GM04504 (cell line): ENCODE results near the gene SWT1.
"Not testable (repeated sequence)": the region's sequence is repeated elsewhere in the genome, so short reads cannot be mapped to it uniquely, and the experiment has no call there.

Experiments used
- DNase-seq: peaks from one replicate; pipeline ENCODE4 v3.0.0-alpha.2; 2012; ENCODE audit warnings: low read depth

Gene SWT1

DNA sequence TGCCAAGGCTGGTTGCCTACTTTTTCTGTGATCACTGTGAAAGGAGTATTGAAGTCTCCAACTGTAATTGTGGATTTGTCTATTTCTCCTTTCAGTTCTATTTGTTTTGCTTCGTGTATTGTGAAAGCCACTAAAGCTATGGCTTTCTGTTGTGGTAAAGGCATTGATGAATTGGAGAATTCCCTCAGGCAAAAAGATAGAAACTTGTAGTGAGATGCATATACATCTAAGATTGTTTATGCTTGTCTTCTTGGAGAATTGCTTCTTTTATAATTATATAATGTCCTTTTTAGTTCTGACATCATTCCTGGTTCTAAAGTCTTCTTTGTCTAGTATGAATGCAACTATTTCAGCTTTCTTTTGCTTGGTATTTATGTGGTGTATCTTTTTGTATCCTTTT, 36.8 kb downstream of the SWT1 start:
- no peak for DNase-seq

DNA sequence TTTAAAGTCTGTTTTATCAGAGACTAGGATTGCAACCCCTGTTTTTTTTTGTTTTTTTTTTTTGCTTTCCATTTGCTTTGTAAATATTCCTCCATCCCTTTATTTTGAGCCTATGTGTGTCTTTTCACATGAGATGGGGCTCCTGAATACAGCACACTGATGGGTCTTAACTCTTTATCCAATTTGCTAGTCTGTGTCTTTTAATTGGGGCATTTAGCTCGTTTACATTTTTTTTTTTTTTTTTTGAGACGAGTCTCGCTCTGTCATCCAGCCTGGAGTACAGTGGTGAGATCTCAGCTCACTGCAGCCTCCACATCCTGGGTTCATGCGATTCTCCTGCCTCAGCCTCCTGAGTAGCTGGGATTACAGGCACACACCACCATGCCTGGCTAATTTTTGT, 41.7 kb downstream of the SWT1 start:
- not testable (repeated sequence) for DNase-seq

DNA sequence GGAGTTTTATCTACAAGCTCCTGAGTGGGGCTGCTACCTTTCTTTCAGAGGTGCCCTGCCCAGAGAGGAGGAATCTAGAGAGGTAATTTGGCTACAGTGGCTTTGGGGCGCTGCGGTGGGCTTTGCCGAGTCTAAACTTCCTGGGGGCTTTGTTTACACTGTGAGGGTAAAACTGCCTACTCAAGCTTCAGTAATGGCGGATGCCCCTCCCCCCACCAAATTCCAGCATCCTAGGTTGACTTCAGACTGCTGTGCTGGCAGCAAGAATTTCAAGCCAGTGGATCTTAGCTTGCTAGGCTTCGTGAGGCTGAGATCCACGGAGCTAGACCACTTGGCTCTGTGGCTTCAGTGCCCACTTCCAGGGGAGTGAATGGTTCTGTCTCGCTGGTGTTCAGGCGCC, 43.9 kb downstream of the SWT1 start:
- DNase-seq: no peak

DNA sequence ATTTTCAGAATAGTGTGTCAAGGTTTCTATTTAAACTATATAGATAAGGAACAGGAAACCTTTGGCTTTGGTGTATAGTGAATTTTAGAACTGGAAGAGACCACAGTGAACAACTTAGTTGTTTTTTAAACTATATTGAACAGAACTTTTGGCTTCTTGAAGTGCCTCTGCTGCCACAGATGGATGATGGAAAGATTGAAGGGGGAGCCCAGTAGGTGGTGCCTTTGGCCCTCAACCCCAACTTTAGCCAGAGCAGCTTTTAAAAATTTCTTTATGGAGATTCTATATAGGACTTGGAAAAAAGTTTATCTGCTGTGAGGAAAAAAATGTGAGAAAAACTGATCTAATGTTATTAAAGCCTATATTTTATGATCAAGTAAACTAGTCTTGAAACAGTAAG, 50.2 kb downstream of the SWT1 start:
- no peak for DNase-seq

DNA sequence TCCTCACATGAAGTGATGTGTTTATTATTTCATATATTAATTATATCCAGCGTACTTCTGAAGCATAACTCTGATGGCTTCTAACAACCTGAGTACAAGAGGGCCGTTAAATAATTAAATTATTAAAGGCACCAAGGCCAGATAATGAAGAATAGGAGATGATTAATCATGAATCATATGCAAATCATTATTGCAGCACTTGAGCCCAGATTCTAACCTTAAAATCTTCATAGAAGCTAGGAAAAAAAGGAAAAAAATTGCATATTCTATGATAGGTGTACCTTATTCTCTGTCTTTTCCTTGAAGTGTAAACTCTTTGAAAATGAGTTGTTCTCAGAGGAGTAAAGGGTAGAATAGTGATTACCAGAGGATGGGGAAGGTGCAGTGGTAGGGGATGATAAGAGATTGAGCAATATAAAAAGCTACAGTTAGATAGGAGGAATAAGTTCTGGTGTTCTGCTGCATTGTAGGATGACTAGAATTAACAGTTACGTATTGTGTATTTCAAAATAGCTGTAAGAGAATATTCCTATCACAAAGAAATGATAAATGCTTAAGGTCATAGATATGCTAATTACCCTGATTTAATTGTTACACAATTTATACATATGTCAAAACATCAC, 51.1 kb downstream of the SWT1 start:
- DNase-seq: no peak

DNA sequence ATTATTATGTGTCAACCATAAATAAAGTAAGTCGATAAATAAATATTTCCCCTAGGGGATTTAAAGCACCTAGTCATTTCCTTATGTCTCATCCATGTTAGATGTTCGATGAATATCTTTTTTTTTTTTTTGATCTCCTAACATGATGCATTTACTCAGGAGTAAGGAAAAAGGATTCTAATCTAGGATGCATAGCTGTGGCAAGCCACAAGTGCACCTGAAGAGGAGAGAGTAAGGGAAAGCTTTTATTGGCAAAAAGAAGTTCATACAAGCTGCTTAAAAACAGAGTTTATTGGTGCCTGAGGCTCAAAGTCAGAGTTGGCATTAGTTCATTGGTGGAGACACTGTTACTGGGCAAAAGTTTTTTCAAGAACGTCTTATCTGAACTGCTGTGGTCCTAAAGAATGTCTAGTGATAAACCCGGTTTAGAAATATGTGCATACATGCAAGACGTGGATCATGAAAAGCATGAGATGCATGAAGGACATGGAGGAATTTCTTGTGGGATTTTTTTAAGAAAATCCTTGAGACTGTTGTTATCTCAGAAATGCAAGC, 51.7 kb downstream of the SWT1 start:
- DNase-seq: no peak

DNA sequence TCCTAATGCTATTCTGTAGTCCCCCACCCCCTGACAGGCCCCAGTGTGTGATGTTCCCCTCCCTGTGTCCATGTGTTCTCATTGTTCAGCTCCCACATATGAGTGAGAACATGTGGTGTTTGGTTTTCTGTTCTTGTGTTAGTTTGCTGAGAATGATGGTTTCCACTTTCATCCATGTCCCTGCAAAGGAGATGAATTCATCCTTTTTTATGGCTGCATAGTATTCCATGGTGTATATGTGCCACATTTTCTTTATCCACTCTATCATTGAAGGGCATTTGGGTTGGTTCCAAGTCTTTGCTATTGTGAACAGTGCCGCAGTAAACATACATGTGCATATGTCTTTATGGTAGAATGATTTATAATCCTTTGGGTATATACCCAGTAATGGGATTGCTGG, 52.4 kb downstream of the SWT1 start:
- not testable (repeated sequence) for DNase-seq

DNA sequence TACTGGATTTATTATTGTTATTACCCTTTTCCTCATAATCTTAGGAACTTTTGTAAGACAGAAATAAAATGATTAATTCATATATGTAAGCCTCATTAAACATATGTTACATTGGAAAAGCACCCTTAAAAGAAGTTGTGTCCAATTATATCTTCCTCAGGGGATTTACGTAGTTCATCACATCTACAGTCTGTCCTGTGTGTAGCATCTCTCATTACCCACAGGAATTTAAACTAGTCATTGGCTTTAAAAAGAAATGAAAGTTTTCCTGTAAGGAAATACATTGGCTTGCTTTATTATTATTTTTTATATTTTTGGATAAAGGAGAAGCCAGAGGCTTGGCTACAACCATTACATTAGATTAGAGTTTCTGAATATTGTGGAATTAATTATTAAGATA, 56.1 kb downstream of the SWT1 start:
- no peak for DNase-seq

DNA sequence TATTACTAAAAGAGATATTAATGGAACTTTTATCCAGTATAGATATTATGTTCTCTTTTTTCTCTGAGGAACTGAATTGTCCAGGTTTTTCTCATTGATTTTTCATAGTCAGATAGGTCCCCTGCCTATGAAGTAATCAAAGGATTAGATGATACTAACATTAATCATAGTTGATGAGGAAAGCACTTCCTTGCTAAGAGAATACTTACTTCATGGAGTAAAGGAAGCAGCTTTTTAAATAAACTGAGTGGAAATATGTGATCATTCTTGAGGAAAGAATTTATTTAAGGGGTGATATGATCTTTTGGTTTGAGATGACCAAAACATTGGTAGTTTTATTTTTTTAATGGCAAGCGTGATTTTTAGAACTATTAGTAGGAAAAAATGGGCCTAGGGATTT, 58.9 kb downstream of the SWT1 start:
- no peak for DNase-seq

DNA sequence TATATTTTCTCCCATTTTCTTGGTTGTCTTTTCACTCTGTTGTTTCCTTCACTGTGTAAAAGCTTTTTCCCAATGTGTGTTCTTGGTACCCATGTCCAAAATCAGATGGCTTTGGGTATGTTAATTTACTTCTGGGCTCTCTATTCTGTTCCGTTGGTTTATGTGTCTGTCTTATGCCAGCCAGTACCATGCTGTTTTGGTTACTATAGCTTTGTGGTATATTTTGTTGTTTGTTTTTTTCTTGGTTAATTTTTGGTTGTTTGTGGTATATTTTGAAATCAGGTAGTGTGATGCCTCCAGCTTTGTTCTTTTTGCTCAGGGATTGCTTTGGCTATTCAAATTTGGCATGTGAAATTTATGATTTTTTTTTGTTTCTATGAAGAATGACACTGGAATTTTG, 67.2 kb downstream of the SWT1 start:
- DNase-seq: no peak

DNA sequence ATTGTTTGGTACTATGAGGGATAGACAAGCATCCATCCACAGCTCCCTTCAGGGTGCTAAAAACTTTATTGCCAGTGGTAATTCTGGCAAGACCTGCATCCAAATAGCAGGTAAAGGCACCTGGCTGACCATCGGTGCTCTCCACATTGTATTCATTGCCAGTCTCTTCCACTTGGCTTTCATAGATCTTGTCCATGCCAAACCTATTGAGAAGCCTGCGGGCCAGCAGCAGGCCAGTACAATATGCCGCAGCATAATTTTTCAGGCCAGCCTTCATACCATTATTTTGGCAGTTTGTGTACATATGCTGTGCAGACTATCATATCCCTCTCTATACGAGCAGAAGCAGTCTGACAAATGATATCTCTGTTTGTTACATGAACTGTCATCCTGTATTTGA, 70.2 kb downstream of the SWT1 start:
- DNase-seq: no peak

DNA sequence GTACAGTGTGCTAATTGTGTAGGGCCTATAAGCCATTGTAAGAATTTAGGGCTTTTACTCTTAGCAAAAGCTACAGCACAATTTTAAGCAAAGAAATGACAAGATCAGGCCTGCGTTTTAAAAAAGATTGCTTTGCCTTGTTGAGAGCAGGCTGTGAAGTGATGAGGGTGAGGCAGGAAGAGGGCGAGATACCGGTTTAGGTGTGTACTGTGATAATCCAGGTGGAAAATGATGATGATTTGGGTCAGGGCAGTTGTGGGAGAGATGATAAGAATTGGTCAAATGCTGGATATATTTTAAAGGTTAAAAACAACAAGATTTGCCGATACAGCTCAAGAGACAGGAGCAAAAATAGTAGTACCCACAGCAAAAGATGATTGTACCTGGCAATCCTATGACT, 72.0 kb downstream of the SWT1 start:
- no peak for DNase-seq

DNA sequence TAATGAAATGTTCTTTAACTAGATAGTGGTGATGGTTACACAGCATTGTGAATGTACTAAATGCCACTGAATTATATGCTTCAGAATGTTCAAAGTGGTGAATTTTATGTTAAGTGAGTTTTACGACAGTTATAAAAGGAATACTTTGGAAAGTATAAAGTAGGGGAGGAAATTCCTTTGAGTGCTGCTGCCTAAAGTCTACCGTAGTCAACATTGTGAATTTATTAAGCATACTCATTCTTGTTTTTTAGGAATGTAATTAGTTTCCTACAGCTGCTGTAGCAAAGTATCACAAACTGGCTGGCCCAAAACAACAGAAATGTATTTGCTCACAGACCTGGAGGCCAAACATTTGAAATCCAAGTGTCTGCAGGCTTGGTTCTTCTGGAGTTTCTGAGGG, 73.0 kb downstream of the SWT1 start:
- peak; percentile 14 for DNase-seq

DNA sequence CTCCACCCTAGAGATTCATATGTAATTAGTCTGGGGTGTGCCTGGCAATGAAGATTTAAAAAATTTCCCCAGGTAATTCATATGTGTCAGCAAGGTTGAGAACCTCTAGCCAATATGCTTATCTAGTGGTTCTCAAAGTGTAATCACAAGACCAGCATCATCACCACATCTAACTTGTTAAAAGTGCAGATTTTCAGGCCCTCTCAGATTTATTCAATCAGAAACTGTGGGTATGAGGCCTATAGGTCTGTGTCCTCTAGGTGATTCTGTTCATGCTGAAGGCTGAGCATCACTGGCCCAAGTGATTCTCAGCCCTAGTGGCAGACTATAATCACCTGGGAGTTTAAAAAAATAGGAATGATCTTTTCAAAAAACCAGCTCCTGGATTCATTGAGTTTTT, 75.9 kb downstream of the SWT1 start:
- no peak for DNase-seq

DNA sequence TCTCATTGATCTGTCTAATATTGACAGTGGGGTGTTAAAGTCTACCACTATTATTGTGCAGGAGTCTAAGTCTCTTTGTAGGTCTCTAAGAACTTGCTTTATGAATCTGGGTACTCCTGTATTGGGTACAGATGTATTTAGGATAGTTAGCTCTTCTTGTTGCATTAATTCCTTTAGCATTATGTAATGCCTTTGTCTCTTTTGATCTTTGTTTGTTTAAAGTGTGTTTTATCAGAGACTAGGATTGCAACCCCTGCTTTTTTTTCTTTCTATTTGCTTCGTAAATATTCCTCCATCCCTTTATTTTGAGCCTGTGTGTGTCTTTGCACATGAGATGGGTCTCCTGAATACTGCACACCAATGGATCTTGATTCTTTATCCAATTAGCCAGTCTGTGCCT, 77.2 kb downstream of the SWT1 start:
- not testable (repeated sequence) for DNase-seq

DNA sequence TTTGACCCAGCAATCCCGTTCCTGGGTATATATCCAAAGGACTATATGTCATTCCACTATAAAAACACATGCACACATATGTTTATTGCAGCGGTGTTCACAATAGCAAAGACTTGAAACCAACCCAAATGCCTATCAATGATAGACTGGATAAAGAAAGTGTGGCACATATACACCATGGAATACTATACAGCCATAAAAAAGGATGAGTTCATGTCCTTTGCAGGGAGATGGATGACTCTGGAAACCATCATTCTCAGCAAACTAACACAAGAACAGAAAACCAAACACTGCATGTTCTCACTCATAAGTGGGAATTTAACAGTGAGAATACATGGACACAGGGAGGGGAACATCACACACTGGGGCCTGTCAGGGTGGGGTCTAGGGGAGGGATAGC, 80.2 kb downstream of the SWT1 start:
- DNase-seq: not testable (repeated sequence)

DNA sequence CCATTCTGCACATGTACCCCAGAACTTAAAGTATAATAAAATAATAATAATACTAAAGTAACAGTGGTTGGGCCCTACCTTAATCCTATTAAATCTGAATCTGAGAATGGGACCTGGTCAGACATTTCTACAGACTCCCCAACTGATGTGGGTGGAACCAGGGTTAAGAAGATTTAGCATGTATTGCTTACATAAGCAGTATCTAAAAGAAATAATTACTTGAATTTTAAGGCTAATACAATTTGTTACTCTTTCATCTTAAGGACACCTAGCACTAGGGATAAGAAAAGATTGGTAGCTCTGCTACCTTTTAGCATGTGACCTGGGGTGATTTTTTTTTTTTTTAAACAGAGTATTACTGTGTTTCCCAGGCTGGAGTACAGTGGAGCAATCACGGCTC, 80.7 kb downstream of the SWT1 start:
- DNase-seq: no peak

DNA sequence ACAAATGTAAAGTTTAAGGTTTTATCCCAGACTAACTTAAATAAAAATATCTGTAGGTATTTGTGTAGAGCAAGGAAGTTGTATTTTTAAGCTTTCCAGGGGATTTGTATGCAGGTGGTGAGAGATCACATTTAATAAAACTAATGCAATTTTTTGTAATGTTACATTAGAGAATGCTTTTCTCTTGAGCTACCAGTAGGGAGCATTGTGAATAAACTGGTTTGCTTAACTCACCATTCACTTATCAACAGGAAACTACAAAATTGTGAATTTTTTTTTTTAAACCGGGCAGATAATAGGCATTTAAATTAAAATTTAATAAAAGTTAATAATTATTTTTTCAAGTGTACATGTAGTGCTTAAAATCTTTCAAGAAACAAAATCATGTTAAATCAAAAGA, 81.5 kb downstream of the SWT1 start:
- no peak for DNase-seq

DNA sequence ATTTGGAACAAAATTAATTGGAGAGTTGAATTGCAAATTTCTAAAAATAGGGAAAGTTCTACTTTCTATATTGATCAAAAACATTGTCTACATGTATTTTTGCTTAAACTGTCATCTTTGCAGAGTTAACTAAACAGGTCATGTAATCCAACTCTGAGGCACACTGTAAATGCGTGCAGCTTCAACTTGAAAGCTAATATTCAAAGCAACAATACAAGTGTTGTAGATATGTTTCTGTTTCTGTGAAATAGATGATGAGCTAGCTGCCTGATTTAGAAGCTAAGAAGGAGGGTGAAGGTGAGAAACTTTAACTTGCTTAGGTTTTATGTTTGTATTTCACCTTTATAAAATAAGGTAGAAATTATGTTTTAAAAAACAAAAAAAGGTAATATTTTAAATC, 82.9 kb downstream of the SWT1 start:
- no peak for DNase-seq

DNA sequence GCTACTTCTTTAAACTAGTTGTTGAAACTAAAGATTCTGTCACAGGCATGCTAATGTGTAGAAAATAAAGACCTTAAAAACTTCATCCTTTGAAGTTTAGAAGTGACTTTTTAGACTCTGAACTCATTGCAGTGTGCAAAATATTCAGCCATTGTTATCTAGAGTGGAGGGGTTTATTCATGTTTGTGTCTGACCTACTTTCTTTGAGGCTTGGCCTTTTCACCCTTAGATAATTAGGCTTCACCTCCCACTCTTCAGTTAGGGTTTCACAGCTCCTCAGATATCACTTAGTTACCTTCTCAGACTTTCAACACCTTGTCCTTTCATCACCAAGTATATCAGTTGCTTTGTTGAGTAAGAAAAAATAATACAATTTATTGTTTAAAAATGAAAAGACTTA, 84.2 kb downstream of the SWT1 start:
- DNase-seq: no peak

DNA sequence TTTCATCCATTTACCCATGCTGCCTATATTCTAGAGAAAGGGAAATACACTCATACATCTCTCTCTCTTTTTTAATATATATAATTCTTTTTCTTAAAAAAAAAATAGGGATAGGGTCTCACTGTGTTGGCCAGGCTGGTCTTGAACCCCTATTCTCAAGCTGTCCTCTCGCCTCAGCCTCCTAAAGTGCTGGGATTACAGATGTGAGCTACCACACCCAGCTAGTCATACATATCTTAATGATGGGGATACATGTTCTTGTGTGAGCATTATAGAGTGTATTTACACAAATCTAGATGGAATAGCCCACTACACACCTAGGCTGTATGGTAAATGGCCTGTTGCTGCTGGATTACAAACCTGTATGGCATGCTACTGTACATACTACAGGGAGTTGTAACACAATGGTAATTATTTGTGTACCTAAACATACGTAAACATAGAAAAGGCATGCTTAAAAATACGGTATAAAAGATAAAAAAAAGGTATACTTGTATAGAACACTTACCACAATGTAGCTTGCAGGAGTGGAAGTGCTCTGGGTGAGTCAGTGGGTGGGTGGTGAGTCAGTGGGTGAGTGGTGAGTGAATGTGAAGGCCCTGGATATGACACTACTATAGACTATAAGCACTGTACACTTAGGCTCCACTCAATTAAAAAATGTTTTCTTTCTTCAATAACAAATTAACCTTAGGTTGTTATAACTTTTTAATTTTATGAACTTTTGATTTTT, 87.2 kb downstream of the SWT1 start:
- DNase-seq: peak; percentile 29

DNA sequence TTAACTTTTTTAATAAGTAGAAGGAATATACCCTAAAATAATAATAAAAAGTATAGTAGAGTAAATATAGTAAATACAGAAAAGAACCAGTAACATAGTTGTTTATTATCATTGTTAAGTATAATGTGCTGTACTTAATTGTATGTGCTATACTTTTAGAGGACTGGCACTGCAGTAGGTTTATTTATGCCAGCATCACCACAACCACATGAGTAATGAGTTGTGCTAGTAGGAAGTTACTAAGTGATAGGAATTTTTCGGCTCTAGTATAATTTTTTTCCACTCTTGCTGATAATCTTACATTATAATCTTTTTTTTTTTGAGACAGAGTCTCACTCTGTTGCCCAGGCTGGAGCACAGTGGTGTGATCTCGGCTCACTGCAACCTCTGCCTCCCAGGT, 88.5 kb downstream of the SWT1 start:
- no peak for DNase-seq

DNA sequence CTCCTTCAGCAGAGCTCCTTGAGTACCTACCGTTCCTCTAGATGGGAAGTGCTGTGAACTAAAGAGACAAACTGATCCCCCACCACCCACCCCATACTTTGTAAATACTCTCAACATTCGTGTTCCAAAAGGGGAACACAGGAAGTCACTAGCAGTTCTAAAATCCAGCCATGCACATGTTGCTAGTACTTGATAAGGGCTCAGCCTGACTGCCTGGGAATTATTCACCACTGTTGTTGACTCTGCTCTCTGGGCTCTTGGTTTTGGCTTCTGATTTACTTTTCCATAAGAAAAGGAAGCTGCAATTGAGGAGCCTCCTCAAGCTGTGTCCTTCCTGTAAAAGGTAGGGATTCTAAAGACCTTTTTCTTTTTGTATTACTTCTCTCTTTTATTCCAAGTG, 92.6 kb downstream of the SWT1 start:
- no peak for DNase-seq

DNA sequence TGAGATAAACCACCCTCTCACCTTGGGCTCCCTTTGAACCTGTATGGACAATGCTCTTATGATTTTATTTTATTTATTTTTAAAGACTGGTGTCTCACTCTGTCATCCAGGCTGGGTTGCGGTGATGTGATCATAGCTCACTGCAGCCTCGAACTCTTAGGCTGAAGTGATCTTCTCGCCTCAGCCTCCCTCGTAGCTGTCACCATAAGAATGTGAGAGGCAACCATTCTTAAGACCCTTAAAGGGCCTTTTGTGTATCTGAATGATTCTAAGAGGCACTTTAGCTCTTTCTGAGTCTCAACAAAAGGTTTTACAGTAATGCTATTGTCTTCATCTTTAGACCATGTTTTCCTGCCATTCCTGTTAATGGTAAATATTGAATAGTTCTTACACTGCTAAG, 93.1 kb downstream of the SWT1 start:
- DNase-seq: no peak
